CD4-positive, alpha-beta T cell (primary cell): Measurements from ENCODE around the gene FGFR3. TPM values are rescaled to one million over a fixed set of nuclear protein-coding genes. Genes with fewer than 3 reads are reported as not detected.

Source experiments
- total RNA-seq, 174 experiments: library from RNA in 2 of 174; stranded (reverse) in 2 of 174; gene quantifications; one replicate each; pipeline ENCODE4 v1.2.3 and lab custom pipeline; 2021 to 2026

FGFR3 gene
- total RNA-seq, 2 experiments from 2014 or later, result 0.33 TPM; not detected in 1

Other genes with a start within 250 kb of the FGFR3 start
- gene FAM53A, start 109.0 kb upstream of the FGFR3 start, total RNA-seq, result 1 to 10 TPM in 1 of 2 experiments, under 1 TPM in 1; 0.93 to 2.4 TPM
- gene SLBP, start 81.0 kb upstream of the FGFR3 start, total RNA-seq, result 10 to 100 TPM; 45.8 to 47.6 TPM
- gene TMEM129, start 72.0 kb upstream of the FGFR3 start, total RNA-seq, result 10 to 100 TPM; 17.2 to 17.6 TPM
- gene TACC3, start 71.8 kb upstream of the FGFR3 start, total RNA-seq, result 100 to 1,000 TPM; 123 TPM
- 10 to 100 TPM; 21.2 to 25.2 TPM for gene LETM1, start 62.9 kb downstream of the FGFR3 start, total RNA-seq
- 10 to 100 TPM; 42.4 to 45.8 TPM for gene NSD2, start 78.1 kb downstream of the FGFR3 start, total RNA-seq
- 10 to 100 TPM; 39.9 to 40.1 TPM for gene NELFA, start 215.7 kb downstream of the FGFR3 start, total RNA-seq